ENCODE results near the gene ASH1L.
A peak's percentile ranks its signal among the peaks of the same experiment; 100 is the strongest.

ASH1L gene

DNA sequence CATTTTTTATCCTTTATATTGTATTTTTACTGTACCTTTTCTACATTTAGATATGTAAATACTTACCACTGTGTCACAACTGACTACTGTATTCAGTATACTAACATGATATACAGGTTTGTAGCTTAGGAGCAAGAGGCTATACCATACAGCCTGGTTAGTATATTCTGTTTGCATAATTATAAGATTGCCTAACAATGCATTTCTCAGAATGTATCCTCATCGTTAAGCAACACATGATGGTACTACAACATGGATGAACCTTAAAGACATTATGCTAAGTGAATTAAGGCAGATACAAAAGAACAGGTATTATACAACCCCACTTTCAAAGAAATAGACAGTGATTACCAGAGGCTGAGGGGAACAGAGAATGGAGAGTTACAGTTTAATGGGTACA, 179.2 kb downstream of the ASH1L start:
- H3K4me3 ChIP-seq (ENCODE audit: low read depth, low read length) = no peak overlapping the region
- DNase-seq (ENCODE audit: low read depth) = no peak
- TF ChIP-seq POLR2A (IDR thresholded peaks at IDR 0.05; ENCODE audit: extremely low read depth, insufficient read length) (no peak), MYC (IDR thresholded peaks at IDR 0.05; ENCODE audit: low read depth, low read length) (no peak)
- TF ChIP-seq, protein P1, sequence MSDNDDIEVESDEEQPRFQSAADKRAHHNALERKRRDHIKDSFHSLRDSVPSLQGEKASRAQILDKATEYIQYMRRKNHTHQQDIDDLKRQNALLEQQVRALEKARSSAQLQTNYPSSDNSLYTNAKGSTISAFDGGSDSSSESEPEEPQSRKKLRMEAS (IDR thresholded peaks at IDR 0.05; ENCODE audit: low read depth, low read length) = no peak
- TF ChIP-seq, protein P2, sequence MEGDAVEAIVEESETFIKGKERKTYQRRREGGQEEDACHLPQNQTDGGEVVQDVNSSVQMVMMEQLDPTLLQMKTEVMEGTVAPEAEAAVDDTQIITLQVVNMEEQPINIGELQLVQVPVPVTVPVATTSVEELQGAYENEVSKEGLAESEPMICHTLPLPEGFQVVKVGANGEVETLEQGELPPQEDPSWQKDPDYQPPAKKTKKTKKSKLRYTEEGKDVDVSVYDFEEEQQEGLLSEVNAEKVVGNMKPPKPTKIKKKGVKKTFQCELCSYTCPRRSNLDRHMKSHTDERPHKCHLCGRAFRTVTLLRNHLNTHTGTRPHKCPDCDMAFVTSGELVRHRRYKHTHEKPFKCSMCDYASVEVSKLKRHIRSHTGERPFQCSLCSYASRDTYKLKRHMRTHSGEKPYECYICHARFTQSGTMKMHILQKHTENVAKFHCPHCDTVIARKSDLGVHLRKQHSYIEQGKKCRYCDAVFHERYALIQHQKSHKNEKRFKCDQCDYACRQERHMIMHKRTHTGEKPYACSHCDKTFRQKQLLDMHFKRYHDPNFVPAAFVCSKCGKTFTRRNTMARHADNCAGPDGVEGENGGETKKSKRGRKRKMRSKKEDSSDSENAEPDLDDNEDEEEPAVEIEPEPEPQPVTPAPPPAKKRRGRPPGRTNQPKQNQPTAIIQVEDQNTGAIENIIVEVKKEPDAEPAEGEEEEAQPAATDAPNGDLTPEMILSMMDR (IDR thresholded peaks at IDR 0.05; ENCODE audit: low read depth, low read length) = no peak

GRCh38 chr1:155379631-155380090, 182.9 kb downstream of the ASH1L start:
- DNase-seq (ENCODE audit: low read depth) = peak; percentile 24
- no peak overlapping the region for H3K4me3 ChIP-seq (ENCODE audit: low read depth, low read length)
- TF ChIP-seq MYC (IDR thresholded peaks at IDR 0.05; ENCODE audit: low read depth, low read length) (no peak), POLR2A (IDR thresholded peaks at IDR 0.05; ENCODE audit: extremely low read depth, insufficient read length) (no peak)
- TF ChIP-seq, protein P2 (IDR thresholded peaks at IDR 0.05; ENCODE audit: low read depth, low read length) = no peak
- TF ChIP-seq, protein P1 (IDR thresholded peaks at IDR 0.05; ENCODE audit: low read depth, low read length) = no peak

DNA sequence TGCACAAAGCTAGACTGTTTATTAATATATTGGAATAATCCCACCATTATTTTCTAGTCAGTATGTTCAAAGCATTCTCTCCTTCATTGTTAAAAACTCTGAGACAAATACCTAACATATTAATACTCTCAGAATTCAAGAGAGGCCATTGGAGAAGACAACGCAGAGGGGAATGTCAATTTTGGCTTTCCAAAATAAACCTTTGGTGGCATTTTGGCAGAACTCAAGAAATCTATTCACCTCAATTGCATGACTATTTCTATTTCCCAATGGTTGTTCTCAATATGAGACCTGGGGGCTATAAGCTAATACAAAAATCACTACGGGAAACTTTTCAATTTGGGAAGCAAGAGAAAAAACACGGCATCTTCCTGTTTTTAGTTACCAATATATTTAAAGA, 183.4 kb downstream of the ASH1L start:
- no peak for TF ChIP-seq MYC (IDR thresholded peaks at IDR 0.05; ENCODE audit: low read depth, low read length)
- H3K4me3 ChIP-seq (ENCODE audit: low read depth, low read length) = no peak overlapping the region
- no peak for DNase-seq (ENCODE audit: low read depth)

DNA sequence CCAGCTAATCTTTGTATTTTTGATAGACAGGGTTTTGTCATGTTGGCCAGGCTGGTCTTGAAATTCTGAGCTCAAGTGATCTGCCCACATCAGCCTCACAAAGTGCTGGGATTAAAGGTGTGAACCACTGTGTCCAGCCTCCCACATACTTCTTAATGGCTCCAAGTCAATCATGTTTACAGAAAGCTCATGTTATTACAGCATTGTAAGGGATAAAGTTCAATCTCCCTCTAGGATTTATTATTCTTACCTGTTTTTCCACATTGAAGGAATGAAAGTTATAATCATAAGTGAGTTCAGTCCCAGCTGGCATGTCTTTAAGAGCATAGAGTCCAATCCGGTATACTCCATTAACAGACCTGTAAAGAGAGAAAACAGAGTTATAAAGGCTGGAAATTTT, 202.6 kb downstream of the ASH1L start:
- TF ChIP-seq POLR2A (IDR thresholded peaks at IDR 0.05; ENCODE audit: extremely low read depth, insufficient read length) (no peak), MYC (IDR thresholded peaks at IDR 0.05; ENCODE audit: low read depth, low read length) (no peak)
- TF ChIP-seq, protein P1 (IDR thresholded peaks at IDR 0.05; ENCODE audit: low read depth, low read length) = no peak
- TF ChIP-seq, protein P2 (IDR thresholded peaks at IDR 0.05; ENCODE audit: low read depth, low read length) = no peak
- H3K4me3 ChIP-seq (ENCODE audit: low read depth, low read length) = no peak overlapping the region
- DNase-seq (ENCODE audit: low read depth) = no peak

DNA sequence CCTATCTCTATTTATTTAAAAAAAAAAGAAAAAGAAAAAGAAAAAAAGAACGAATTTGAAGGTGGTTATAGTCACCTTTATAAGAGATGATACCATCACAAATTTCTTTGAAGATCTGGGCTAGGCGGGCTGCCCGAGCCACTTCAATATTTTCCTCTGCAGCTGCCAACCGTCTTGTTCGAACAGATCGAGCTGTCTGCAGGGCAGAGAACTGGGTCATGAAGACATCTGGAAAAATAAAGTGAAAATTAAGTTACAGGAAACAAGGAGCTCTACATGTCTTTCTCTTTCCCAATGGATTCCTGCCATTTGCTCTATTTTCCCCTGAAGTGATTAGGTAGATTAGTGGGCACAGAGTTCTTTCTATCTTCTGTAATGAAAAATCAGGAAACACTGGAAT, 210.0 kb downstream of the ASH1L start:
- H3K4me3 ChIP-seq (ENCODE audit: low read depth, low read length) = no peak overlapping the region
- TF ChIP-seq, protein P1 (IDR thresholded peaks at IDR 0.05; ENCODE audit: low read depth, low read length) = no peak
- TF ChIP-seq MYC (IDR thresholded peaks at IDR 0.05; ENCODE audit: low read depth, low read length) (no peak), POLR2A (IDR thresholded peaks at IDR 0.05; ENCODE audit: extremely low read depth, insufficient read length) (no peak)
- TF ChIP-seq, protein P2 (IDR thresholded peaks at IDR 0.05; ENCODE audit: low read depth, low read length) = no peak
- no peak for DNase-seq (ENCODE audit: low read depth)

DNA sequence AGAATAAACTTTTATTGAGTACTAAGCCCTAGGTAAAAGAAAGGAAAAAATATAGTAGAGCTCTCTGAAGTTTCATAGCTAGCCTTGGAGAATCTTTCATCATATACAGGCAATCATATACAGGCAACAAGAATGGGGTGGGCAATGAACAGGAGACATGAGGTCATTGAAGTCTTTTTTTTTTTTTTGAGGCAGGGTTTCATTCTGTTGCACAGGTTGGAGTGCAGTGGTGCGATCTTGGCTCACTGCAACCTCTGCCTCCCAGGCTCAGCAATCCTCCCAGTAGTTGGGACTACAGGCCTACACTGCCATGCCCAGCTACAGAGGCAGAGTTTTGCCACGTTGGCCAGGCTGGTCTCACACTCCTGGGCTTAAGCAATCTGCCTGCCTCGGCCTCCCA, 219.8 kb downstream of the ASH1L start:
- no peak for TF ChIP-seq MYC (IDR thresholded peaks at IDR 0.05; ENCODE audit: low read depth, low read length)
- no peak overlapping the region for H3K4me3 ChIP-seq (ENCODE audit: low read depth, low read length)
- DNase-seq (ENCODE audit: low read depth) = no peak

DNA sequence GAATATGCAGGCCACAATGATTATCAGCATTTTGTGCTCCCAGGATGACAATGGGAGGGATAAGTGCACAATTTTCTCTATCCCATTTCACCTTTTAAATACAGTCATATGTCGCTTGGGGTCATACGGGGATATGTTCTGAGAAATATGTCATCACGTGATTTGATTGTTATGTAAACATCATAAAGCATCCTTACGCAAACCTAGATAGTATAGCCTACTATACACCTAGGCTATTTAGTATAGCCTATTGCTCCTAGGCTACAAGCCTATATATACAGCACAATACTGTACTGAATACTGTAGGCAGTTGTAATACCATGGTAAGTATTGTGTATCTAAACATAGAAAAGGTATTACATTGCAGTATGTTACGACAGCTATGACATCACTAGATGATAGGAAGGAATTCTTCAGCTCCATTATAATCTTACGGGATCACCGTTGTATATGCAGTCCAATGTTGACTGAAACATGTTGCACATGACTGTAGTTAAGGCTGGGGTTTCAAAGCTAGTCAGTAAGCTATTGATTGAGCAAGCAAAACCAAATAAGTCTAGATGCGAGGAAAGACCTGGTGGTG, 223.0 kb downstream of the ASH1L start:
- no peak for TF ChIP-seq MYC (IDR thresholded peaks at IDR 0.05; ENCODE audit: low read depth, low read length)
- TF ChIP-seq POLR2A (IDR thresholded peaks at IDR 0.05; ENCODE audit: extremely low read depth, insufficient read length) = no peak
- TF ChIP-seq, protein P2 (IDR thresholded peaks at IDR 0.05; ENCODE audit: low read depth, low read length) = no peak
- TF ChIP-seq, protein P1 (IDR thresholded peaks at IDR 0.05; ENCODE audit: low read depth, low read length) = no peak
- no peak for DNase-seq (ENCODE audit: low read depth)
- no peak overlapping the region for H3K4me3 ChIP-seq (ENCODE audit: low read depth, low read length)
